ENCODE results near the gene SLC35A3.
"Not testable (repeated sequence)": the region's sequence is repeated elsewhere in the genome, so short reads cannot be mapped to it uniquely, and the experiment has no call there.

SLC35A3 gene

DNA sequence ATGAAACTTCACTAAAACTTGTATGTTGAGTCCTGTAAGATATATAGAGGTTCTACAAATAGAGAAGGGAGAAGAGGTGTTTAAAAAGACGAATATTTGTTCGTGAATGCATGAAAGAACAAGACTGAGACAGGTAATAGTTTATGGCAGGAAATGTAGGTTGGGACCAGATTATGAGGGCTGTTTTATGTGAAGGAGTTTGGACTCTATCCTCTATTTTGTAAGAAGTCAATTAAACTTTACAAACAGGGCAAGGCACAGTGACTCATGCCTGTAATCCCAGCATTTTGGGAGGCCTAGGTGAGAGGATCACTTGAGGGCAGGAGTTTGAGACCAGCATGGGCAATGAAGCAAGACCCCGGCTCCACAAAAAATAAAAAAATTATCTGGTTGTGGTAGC is 5.7 kb downstream of the SLC35A3 start:
- no peak for DNase-seq

DNA sequence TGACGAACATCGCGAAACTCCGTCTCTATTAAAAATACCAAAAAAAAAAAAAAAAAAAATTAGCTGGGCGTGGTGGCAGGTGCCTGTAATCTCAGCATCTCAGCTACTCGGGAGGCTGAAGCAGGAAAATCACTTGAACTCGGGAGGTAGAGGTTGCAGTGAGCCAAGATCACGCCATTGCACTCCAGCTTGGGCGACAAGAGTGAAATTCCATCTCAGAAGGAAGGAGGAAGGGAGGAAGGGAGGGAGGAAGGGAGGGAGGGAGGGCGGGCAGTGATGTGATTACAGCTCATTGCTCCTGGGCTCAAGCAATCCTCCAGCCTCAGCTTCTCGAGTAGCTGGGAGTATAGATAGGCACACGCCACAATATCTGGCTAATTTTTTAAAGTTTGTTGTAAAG is 7.5 kb downstream of the SLC35A3 start:
- not testable (repeated sequence) for DNase-seq

DNA sequence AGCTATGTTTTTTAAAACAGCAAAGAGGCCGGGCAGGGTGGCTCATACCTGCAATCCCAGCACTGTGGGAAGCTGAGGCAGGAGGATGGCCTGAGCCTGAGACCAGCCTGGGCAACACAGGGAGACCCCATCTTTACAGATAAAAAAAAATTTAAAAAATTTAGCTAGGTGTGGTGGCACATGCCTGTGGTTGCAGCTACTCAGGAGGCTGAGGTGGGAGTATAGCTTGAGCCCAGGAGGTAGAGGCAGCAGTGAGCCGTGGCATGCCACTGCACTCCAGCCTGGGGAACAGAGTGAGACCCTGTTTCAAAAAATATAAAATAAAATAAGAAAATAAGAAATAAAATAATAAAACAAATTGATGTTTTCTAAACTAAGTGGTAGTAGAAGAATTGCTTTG is 8.4 kb downstream of the SLC35A3 start:
- DNase-seq: no peak

DNA sequence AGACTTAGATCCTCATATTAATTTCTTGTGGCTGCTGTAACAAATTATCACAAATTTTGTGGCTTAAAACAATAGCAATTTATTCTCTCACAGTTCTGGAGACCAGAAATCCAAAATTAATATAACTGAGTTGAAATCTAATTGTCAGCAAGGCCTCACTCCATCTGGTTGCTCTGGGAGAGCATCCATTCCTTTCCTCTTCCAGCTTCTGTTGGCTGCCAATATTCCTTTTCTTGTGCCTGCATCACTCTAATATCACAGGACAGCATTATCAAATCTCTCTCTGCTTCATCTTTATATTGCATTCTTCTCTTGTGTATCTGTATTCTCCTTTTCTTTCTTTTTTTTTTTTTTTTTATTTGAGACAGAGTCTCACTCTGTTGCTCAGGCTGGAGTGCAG is 9.3 kb downstream of the SLC35A3 start:
- DNase-seq: no peak

DNA sequence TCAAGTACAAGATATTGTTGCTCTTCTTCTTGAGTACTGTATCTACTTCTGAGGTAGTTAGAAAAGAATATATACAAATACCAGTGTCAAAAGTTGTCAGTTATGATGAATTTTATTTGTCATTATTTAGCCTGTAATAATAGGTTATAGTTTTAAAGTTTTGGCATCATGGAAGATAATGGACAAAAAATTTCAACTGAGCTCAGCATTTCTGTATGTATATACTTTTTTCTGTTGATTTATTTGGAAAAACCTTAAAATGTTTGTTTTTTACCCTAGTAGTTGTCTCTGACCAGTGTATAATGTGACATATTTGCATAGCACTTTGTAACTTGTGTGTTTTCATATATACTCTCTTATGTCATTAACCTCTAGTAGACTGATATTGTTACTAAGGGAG is 11.1 kb downstream of the SLC35A3 start:
- DNase-seq: no peak

DNA sequence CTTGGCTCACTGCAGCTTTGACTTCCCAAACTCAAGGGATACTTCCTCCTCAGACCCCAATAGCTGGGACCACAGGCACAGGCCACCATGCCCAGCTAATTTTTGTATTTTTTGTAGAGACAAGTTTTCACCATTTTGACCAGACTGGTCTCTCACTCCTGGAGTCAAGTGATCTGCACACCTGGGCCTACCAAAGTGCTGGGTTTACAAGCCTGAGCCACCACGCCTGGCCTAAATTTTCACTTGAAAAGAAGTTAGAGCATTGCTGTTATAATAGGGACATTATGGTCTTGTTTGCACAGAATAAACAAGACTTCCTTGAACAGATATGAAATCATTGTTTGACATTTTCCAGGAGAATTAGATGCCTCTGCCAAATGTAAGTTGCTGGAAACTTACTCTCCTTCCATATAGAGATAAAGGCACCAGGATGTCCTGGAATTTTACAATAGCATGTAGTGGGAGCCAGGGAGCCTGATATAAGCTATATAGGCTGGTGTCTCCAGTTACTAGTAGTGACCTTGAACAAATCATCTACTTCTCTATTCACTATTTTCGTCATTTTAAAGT is 16.9 kb downstream of the SLC35A3 start:
- no peak for DNase-seq

DNA sequence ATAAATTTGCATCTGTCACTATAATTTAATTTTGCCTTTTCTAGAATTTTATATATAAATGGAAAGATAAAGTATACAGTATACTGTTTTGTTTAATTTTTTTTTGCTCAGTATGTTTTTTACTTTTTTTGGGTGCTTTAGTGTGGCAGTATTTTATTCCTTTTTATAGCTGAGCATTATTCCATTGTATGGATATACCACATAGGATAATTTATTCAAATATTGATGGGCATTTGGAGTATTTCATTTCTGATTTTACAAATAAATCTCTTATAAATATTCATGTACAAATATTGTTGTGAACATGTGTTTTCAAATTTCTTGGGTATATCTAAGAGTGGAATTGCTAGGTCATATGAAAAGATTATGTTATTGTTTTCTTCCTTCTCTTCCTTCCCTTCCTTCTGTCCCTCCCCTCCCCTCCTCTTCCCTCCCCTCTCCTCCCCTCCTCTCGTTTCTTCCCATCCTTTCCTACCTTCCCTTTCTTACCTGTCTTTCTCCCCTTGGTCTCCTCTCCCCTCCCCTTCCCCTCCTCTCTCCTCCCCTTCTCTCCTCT is 18.5 kb downstream of the SLC35A3 start:
- no peak for DNase-seq

DNA sequence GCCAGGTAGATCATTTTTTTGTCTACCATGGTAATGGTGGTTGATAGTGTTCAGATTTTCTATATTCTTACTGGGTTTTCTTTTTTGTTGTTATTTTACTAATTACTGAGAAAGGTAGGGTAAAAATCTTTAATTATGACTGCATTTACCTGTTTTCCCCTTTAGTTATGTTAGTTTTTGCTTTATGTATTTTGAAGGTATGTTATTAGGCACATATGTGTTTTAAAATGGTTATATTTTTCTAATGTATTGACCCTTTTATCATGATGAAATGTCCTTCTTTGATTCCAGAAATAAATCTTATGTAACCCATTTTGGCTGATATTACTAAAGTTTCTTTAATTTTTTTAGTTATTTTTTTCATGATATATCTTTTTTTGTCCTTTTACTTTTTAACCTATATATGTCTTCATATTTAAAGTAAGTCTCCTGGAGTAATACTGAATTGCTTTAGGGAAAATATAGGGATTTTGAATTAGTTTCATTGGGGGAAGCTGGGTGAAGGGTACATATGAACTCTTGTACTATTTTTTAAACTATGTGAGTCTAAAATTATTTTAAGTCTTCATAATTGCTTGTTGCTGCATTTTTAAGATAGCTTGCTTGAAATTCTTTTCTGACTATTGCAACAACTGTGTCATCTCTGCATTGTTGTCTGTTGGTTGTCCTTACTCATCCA is 22.4 kb downstream of the SLC35A3 start:
- DNase-seq: no peak

DNA sequence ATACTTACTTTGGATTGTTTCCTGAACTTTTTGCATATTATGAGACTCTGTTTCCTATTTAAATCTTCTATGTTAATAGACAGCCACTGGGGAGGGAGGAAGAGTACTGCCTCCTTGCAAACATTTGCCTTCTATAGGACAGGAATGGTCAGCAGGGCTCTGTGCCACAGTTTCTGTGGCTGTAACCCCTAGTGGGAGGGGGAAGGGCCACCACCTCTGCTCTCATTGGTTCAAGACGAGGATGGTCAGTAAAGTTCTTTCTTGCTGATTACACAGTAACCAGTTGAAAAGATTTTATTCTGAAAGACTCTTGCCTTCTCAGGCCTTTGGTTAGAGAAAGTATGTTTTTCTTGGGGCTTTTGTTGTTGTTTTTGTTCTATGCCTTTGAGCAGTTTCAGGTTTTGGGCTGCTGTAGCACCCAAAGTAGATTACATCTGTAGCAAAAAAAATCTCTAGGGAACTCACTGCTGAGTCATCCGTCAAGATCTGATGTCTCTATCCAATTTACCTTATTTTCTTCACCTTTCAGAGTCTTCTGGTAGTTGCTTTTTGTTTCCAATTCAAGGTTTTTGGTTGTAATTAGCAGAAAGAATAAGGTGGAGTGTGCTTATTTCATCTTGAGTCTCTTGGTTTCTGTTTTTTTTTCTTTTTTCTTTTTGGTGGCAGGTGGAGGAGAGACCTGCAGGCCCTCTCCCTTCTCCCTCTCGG is 23.1 kb downstream of the SLC35A3 start:
- DNase-seq: no peak

DNA sequence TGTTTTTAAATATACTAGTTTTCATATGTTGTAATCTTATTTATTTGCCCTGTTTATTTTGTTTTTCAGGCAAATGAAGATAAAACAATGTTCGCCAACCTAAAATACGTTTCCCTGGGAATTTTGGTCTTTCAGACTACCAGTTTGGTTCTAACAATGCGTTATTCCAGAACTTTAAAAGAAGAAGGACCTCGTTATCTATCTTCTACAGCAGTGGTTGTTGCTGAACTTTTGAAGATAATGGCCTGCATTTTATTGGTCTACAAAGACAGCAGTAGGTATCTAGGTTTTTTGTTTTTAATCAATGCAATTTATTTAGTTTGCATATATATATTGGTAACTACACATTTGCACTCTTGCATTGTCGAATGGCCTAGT is 23.7 kb downstream of the SLC35A3 start:
- DNase-seq: no peak

DNA sequence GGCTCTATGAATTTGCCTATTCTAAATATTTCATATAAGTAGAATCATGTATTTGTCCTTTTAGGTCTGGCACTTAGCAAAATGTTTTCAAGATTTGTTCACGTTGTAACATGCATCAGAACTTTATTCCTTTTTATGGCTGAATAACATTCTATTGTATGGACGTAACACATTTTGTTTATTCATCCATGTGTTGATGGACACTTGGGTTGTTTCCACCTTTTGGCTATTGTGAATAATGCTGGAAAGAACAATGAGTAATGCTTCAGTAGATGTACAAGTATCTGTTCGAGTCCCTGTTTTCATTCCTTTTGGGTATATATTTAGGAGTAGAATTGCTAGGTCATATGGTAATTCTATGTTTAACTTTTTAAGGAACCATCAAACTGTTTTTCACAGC is 24.7 kb downstream of the SLC35A3 start:
- DNase-seq: no peak

DNA sequence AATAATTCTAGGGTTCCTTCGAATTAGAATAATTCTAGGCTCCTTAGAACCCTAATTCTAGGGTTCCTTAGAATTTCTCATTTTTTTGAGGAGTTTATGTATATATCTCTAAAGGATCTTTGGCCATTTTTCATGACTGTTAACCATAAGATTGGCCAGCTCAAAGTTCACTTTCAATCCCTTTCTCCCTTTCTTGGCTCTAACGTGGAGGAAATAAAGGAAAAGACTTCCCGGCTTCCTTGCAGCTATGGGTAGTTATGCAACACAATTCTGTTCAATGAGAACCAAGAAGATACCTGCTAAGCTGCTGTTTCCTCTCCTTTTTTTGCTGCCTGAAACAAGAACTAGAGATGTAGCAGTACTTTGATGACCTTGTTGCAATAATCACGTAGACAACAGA is 27.2 kb downstream of the SLC35A3 start:
- DNase-seq: no peak

DNA sequence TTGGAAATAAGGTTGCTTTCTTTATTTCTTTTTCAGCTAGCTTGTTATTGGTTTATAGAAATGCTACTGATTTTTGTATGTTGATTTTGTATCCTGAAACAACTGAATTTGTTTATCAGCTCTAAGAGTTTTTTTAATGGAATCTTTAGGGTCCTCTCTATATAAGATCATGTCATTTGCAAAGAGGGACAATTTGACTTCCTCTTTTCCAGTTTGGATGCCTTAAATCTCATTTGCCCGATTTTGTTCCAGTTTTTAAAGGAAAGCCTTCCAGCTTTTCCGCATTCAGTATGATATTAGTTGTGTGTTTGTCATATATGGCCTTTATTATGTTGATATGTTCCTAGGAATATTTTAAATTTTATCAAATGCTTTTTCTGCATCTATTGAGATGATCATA is 31.7 kb downstream of the SLC35A3 start:
- DNase-seq: no peak

DNA sequence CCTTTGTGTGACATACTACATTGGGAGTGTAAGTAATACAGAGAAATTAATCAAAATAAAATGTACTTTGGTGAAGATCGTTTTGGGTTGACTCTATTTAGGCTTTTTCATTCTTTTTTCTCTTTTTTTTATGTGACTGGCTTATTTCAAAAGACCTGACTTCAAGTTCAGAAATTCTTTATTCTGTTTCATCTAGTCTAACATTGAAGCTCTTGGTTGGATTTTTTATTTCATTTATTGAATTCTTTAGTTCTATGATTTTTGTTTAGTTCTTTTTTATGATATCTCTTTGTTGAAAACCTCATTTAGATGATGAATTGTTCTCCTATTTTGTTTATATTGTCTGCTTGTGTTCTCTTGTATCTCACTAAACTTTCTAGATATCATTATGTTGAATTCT is 35.6 kb downstream of the SLC35A3 start:
- no peak for DNase-seq

DNA sequence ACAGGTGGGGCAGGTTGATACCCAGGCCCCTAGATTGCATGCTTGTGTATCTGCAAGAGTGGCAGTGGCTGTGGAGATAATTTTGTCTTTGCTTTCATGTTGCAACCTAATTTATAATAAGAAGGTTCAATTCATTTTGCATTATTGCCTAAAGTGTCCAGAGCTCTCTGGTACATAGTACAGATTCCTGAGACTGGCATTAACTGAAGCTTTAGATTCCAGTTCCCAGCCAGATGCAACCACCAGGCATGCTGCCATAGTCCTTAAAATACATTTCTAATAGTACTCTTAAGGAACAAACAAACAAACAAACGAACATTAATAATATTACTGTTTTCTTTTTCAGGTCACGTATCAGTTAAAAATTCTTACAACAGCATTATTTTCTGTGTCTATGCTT is 36.9 kb downstream of the SLC35A3 start:
- DNase-seq: no peak

DNA sequence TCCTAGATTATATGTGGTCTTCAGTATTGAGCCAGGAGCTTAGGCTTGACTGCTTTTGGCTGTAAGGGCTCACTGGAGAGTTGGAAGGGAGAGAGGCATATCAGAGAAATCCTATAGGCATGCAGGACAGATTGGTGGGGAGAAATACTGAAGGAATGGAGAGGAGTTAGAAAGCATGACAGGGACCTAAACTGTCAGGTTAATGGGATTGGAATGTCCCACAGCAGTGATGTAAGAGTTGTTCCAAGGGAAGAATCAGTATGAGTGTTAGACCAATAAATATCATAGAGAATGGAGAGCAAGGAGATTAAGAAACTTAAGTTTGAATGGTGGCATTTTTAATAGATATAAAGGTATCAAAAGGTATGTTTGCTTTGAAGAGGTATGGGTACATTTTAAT is 39.7 kb downstream of the SLC35A3 start:
- DNase-seq: no peak

DNA sequence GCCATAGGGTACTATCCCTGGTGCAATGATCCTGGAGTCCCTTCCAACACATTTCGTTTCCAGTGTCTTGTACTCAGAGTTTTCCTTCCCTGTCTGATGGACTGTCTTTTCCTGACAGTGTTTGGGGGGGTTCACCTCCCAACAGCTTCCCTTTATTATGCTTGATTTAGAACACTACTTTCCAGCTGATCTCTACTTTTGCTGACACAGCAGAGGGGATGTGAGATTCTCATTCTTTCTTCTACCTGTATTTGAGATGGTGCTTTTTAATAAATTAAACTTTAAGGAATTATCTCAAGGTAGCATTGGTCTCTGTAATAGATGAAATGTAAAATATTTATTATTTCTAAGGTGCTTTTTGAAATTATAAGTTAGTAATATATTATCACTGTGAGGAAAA is 41.0 kb downstream of the SLC35A3 start:
- DNase-seq: no peak

DNA sequence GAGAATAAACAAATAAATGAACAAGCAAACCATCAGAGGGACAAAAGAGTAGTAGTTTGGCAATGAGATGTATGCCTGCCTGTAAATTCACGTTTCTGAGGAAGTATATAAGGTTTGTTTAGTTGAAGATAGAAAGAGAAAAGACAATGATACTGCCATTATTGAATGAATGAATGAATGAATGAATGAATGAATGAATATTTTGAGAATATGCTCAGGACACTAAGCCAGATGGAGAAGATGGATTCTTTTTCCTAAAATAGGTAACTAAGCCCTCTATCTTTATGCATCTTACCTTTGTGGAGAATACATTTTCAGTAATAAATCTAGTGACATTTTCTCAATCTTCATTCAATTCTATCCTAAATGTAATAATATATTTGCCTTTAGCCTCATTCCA is 49.4 kb downstream of the SLC35A3 start:
- no peak for DNase-seq

DNA sequence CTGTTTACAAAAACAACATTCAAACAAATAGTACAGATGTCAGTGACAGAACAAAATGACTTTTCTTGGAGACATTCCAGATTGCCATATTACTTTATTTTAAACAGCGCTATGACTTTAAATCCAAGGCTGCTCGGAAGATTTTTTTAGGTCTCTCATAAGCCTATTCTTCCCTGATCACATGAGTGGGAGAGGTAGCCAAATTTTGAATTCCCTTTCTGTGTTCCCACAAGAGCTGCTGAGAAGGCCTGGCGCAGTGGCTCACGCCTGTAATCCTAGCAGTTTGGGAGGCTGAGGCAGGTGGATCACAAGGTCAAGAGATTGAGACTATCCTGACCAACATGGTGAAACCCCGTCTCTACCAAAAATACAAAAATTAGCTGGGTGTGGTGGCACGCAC is 53.7 kb downstream of the SLC35A3 start:
- no peak for DNase-seq

DNA sequence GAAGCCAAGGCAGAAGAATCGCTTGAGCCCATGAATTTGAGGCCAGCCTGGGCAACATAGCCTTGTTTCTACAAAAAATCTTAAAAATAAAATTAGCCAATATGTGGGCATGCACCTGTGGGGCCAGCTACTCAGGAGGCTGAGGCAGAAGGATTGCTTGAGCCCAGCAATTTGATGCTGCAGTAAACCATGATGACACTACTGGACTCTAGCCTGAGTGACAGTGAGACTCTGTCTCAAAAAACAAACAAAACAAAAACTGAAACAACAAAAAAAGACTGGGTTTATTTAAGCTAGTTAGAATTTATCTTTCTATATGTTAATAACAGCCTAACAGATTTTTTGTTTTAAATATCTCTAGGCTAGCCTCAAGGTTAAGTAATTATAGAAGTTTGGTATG is 57.4 kb downstream of the SLC35A3 start:
- DNase-seq: no peak

DNA sequence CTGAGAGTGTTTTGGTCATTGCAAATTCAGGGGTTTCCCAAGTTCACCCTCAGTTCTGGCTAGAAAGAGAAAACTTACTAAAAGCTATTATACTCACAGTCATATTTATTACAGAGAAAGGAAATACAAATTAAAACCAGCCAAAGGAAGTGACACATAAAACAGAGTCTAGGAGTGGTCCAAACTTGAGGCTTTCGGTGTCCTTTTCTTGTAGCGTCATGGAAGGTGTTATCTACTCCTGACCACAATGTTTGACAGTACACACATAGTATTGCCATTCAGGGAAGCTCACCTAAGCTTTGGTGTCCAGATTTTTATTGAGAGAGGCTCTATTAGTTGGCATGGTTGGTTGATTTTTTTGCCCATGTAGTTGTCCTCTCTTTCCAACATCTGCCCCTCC is 59.0 kb downstream of the SLC35A3 start:
- DNase-seq: no peak

DNA sequence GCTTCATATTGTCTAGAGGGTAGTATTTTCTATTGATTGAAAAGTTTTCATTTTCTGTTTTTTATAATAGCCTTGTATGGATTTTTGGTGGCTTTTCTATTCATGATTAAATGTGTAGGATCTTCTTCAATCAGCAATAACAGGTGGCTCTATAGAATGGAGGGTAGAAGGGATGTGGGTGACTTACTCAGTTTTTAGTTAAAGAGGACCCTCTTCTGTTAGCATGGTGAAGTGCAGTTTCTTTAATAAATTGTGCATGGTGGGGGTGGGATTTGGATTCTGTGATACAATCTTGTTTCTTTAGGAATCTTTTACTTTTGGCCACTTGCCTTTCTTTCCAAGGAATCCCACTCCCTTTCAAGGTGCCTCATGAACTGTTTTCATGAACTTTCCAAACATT is 64.7 kb downstream of the SLC35A3 start:
- DNase-seq: peak; percentile 6

DNA sequence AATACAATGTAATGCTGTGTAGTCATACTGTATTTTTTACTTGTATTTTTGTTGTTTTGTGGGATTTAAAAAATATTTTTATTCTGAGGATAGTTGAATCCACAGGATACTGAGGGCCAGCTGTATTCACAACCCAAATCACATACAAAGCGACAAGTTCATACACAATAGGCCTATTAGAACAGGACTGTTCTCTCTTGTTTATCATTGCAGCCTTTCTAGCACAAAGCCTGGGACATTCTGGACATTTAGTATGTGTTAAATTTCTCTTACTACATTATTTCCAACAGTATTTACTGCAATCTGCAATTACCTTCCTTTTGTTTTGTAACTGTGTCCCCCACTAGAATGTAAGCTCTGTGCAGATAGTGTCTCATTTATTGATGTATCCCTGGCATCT is 65.4 kb downstream of the SLC35A3 start:
- no peak for DNase-seq
